Keratinocyte (primary cell): ENCODE data around the gene RHOBTB3. TPM values are rescaled to one million over a fixed set of nuclear protein-coding genes. Genes with fewer than 3 reads are reported as not detected.

ENCODE experiments used
- DNase-seq: peaks from one replicate; pipeline ENCODE4 v3.0.0-alpha.2; 2011; ENCODE audit warnings: low read depth, missing footprints, low spot score
- FAIRE-seq: peaks from 2 replicates; lab custom pipeline; 2011; peaks lifted over from hg19 to GRCh38; lab: Jason Lieb, UNC
- H2AFZ ChIP-seq: 2 replicates; pipeline ENCODE4 v1.6.0; 2012; ENCODE audit warnings: low read length, control low read depth, inconsistent platforms; ENCODE audit not compliant: control insufficient read depth
- H3K27ac ChIP-seq: 2 replicates; pipeline ENCODE4 v1.5.1; 2011; ENCODE audit warnings: low read length; ENCODE audit not compliant: control insufficient read depth, insufficient read depth
- H3K27me3 ChIP-seq: 3 replicates; pipeline ENCODE4 v1.6.0; 2011; ENCODE audit warnings: low read length; ENCODE audit not compliant: control insufficient read depth, insufficient read depth; ENCODE audit errors: extremely low read depth
- H3K36me3 ChIP-seq, 2 experiments: 2 replicates in 1 of 2; 3 replicates in 1 of 2; pipeline ENCODE4 v1.5.1; 2011; ENCODE audit warnings: low read length in 2 of 2, mild to moderate bottlenecking in 1 of 2; ENCODE audit not compliant: control insufficient read depth in 2 of 2, insufficient read depth in 2 of 2; ENCODE audit errors: extremely low read depth in 1 of 2
- H3K4me1 ChIP-seq: 3 replicates; pipeline ENCODE4 v1.5.1; 2011; ENCODE audit warnings: low read length; ENCODE audit not compliant: control insufficient read depth, insufficient read depth; ENCODE audit errors: extremely low read depth
- H3K4me2 ChIP-seq: 3 replicates; pipeline ENCODE4 v1.6.0; 2011; ENCODE audit warnings: low read depth, low read length; ENCODE audit not compliant: control insufficient read depth, insufficient read depth; ENCODE audit errors: extremely low read depth
- H3K4me3 ChIP-seq, 3 experiments: fragments of 200-600 bp in 1 of 3; sonication (generic) in 1 of 3; 2 replicates in 2 of 3; 3 replicates in 1 of 3; pipeline ENCODE4 v1.5.1; 2011 to 2016; ENCODE audit warnings: low read length in 3 of 3, mild to moderate bottlenecking in 3 of 3, control low read depth in 2 of 3, inconsistent platforms in 1 of 3, low read depth in 1 of 3, mixed read lengths in 1 of 3, mixed run types in 1 of 3, moderate library complexity in 1 of 3; ENCODE audit not compliant: control insufficient read depth in 2 of 3, insufficient read depth in 2 of 3; ENCODE audit errors: extremely low read depth in 1 of 3
- H3K79me2 ChIP-seq: 2 replicates; pipeline ENCODE4 v1.6.0; 2012; ENCODE audit warnings: low read length; ENCODE audit not compliant: control insufficient read depth, insufficient read depth
- H3K9ac ChIP-seq: 3 replicates; pipeline ENCODE4 v1.6.0; 2011; ENCODE audit warnings: low read length; ENCODE audit not compliant: control insufficient read depth, insufficient read depth; ENCODE audit errors: extremely low read depth
- H3K9me1 ChIP-seq: 3 replicates; pipeline ENCODE4 v1.6.0; 2011; ENCODE audit warnings: low read length; ENCODE audit not compliant: control insufficient read depth, insufficient read depth; ENCODE audit errors: extremely low read depth
- H3K9me3 ChIP-seq: 2 replicates; pipeline ENCODE4 v1.5.1; 2012; ENCODE audit warnings: low read depth, low read length; ENCODE audit not compliant: control insufficient read depth
- H4K20me1 ChIP-seq: 3 replicates; pipeline ENCODE4 v1.6.0; 2011; ENCODE audit warnings: low read length; ENCODE audit not compliant: control insufficient read depth, insufficient read depth; ENCODE audit errors: extremely low read depth
- CTCF ChIP-seq, 3 experiments: IDR thresholded peaks in 1 of 3; conservative IDR thresholded peaks in 1 of 3; optimal IDR thresholded peaks in 1 of 3; 2 replicates in 2 of 3; 3 replicates in 1 of 3; pipeline versions ENCODE3 to v1.5.1; 2011; ENCODE audit warnings: low read length in 3 of 3, mild to moderate bottlenecking in 3 of 3, moderate library complexity in 2 of 3, control low read depth in 1 of 3, inconsistent platforms in 1 of 3; ENCODE audit not compliant: insufficient read depth in 2 of 3; ENCODE audit errors: extremely low read depth in 1 of 3
- EZH2 ChIP-seq: IDR thresholded peaks from one replicate; pipeline ENCODE4 v1.6.1; 2012; ENCODE audit warnings: inconsistent platforms, mild to moderate bottlenecking, low read length, moderate library complexity
- dilution Hi-C: fragments of 300-500 bp; cut with MboI; formaldehyde crosslinking; loops from one replicate; pipeline ENCODE4 v1.7.0; 2020; ENCODE audit warnings: low sequenced_read_pairs; ENCODE audit not compliant: extremely low pct_ligation_motif_present
- polyA plus RNA-seq, 5 experiments: library from polyadenylated mRNA; depleted of rRNA in 3 of 5; stranded (reverse) in 3 of 5; stranded (forward) in 1 of 5; unstranded in 1 of 5; fragments of >200 nt; gene quantifications; 1 replicate in 1 of 5; 2 replicates in 3 of 5; 3 replicates in 1 of 5; pipeline versions ENCODE4 v1.2.1 to v1.2.3, GENCODE V29; 2011 to 2012; ENCODE audit warnings: missing spikeins in 2 of 5, low read depth in 1 of 5, low replicate concordance in 1 of 5

Gene RHOBTB3
- polyA plus RNA-seq, 1 donor (not counting 4 experiments of a cell fraction or from before 2014, with no cell fraction given), result 4.7 TPM

- no peaks in the 10 kb centered on the region for H3K9me3 ChIP-seq
Observed at GRCh38 chr5:95798545-95798944, 67.4 kb downstream of the RHOBTB3 start.

DNA sequence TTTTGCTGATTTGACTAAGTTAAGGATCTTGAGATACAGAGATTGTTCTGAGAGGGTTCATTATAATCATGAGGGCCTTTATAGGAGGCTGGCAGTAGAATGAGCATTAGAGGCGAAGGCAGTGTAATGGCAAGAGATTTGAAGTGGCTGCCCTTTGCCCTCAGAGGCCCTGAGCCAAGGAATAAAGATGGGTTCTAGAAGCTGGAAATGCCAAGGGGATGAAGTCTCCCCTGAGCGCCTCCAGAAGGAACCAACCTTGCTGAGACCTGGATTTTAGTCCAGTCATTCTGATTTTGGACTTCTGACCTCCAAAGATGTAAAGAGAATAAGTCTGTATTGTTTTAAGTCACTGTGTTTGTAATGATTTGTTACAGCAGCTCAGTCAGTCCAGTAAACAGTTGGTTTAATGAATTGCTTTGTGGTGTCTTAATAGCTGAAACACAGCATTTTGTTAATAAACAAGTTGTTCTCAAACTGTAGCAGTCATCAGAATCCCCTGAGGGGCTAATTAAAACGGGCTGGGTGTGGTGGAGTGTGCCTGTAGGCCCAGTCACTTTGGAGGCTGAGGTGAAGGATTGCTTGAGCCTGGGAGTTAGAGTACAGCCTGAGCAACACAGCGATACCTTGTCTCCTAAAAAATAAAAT, 68.2 kb downstream of the RHOBTB3 start:
- dilution Hi-C loops, result no loop called here
- Histone ChIP-seq H3K4me2 (no peak overlapping the region), H3K9ac (no peak overlapping the region), H3K36me3 (no peaks in the 10 kb centered on the region), H3K9me1 (no peaks in the 10 kb centered on the region), H3K27ac (no peak overlapping the region), H3K4me1 (no peaks in the 10 kb centered on the region), H3K4me3 (no peak overlapping the region), H3K79me2 (no peaks in the 10 kb centered on the region), H4K20me1 (no peaks in the 10 kb centered on the region), H3K9me3 (no peaks in the 10 kb centered on the region), H2AFZ (no peak overlapping the region), H3K27me3 (no peaks in the 10 kb centered on the region)
- DNase-seq (no peak), FAIRE-seq (no peak)
- no peak for TF ChIP-seq CTCF (optimal IDR thresholded peaks at IDR 0.05 in 1 of 3, IDR thresholded peaks at IDR 0.05 in 1 of 3, conservative IDR thresholded peaks at IDR 0.05 in 1 of 3; ENCODE audit: extremely low read depth in 1 of 3, insufficient read depth in 2 of 3, low read length in 3 of 3)
- TF ChIP-seq EZH2, result no peak

More at GRCh38 chr5:95798545-95798944, 67.4 kb downstream of the RHOBTB3 start:
- Histone ChIP-seq H4K20me1 (no peaks in the 10 kb centered on the region), H3K27me3 (no peaks in the 10 kb centered on the region), H3K4me3 (no peak overlapping the region), H3K36me3 (no peaks in the 10 kb centered on the region), H3K79me2 (no peaks in the 10 kb centered on the region), H3K9me1 (no peaks in the 10 kb centered on the region), H3K9ac (no peak overlapping the region), H3K4me2 (no peak overlapping the region), H2AFZ (no peak overlapping the region), H3K4me1 (no peaks in the 10 kb centered on the region), H3K27ac (no peak overlapping the region)
- no peak for FAIRE-seq
- no peak for TF ChIP-seq CTCF (optimal IDR thresholded peaks at IDR 0.05 in 1 of 3, IDR thresholded peaks at IDR 0.05 in 1 of 3, conservative IDR thresholded peaks at IDR 0.05 in 1 of 3; ENCODE audit: extremely low read depth in 1 of 3, insufficient read depth in 2 of 3, low read length in 3 of 3)
- TF ChIP-seq EZH2, result no peak
- dilution Hi-C loops, result no loop called here
- DNase-seq, result no peak
